Measurements from ENCODE around the gene IGSF23.

IGSF23 gene, protein sequence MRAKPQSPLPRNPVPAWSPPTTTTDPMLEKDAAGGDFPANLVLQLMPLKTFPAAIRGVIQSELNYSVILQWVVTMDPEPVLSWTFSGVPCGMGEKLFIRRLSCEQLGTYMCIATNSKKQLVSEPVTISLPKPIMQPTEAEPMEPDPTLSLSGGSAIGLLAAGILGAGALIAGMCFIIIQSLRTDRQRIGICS

GRCh38 chr19:44613295-44614178, at the start of gene IGSF23:
TSS of gene IGSF23 (plus strand) at chr19:44613563. CDS start at chr19:44613646, 83 bp downstream.
- DNase-seq (ENCODE audit: low read depth in 2 of 2) = no peak

DNA sequence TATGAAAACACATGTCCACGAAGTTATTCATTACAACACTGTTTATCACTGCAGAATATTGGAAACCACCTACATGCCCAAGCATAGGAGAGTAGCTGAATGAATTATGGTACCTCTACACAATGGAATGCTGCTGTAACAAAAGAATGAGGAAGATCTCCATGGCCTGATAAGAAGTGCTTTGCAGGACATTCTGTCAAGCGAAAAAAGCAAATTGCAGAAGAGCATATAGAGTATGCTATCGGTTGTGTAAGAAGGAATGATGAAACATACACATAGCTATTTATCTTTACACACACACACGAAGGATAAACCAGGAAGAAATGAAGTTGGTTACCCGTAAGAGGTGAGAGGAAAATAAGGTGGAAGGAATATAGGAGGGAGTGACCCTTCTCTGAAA, 46.4 kb upstream of the IGSF23 start:
- no peak for DNase-seq (ENCODE audit: low read depth in 2 of 2)

DNA sequence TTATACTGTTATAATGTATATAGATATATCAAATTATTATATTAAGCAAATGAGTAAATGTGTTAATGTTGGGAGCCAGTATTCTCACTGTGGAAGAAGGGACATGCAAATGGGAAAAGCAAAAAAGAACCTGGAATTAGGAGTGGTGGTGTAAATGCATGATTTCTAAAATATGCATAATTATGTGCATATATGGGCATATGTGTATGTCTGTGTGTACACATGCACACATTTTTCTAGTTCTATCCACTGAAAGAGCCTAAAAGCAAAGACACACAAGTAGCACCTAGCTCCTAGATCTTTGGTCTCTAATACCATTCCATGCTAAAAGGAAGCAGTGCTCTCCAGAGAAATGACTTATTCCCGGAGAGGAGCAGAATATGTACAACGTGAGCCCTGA, 45.6 kb upstream of the IGSF23 start:
- no peak for DNase-seq (ENCODE audit: low read depth in 2 of 2)

GRCh38 chr19:44570603-44570983, 42.8 kb upstream of the IGSF23 start:
- DNase-seq (ENCODE audit: low read depth in 2 of 2) = no peak

DNA sequence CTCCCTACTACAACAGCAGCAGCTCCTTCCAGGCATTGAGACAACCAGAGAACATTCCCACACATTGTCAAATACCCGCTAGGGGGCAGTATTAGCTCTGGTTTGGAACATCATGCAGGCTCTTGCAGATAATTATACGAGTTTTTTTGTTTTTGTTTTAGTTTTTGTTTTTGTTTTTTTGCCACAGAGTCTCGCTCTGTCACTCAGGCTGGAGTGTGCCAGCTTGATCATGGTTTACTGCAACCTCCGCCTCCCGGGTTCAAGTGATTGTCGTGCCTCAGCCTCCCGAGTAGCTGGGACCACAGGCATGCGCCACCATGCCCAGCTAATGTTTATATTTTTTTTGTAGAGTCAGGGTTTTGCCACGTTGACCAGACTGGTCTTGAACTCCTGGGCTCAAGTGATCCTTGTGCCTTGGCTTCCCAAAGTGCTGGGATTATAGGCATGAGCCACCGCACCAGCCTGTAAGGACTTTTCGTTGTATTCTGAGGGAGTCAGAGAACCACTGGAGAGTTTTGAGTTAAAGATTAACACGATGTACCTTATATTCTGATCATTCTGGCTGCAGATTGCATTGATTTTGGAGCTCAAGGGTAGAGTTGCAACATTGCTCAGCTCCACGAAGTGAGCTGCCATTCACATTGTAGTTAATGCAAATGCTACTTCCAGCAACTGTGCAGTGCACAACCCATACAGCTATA, 42.2 kb upstream of the IGSF23 start:
- peak; percentile 2 to 16 for DNase-seq (ENCODE audit: low read depth in 2 of 2)

- DNase-seq (ENCODE audit: low read depth in 2 of 2) = no peak
These were observed 41.4 kb upstream of the IGSF23 start for GRCh38 chr19:44571830-44572580.

DNA sequence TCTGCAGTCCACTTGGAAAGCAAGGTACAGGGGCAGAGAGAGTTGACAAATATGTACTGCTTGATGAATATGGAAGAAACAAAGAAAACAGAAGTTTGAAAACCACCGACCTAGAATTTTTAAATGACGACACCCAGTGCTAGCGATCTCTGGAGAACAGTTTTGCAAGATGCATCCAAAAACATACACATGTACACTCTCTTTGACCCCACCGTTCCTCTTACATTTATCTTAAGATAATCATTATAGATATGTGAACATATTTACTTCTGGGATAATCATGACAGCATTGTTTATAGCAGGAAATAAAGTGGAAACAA, 40.8 kb upstream of the IGSF23 start:
- no peak for DNase-seq (ENCODE audit: low read depth in 2 of 2)

DNA sequence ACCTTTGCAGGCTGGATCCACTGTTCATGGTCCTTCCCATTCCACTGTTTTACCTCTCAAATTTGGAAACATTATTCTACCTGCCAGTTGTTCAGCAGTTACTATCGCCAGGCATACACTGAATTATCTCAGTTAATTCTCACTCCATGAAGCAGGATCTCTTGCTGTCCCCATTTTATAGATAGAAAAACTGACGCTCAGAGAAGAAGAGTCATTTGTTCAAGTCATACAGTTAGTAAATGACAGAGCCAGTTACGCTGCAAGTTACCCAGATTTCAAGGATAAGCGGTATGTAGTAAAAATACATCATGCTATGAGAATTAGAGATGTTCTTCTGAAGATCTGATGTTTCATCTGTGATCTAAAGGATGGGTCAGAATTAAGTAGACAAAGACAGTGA, 40.2 kb upstream of the IGSF23 start:
- no peak for DNase-seq (ENCODE audit: low read depth in 2 of 2)

- no peak for DNase-seq (ENCODE audit: low read depth in 2 of 2)
These were observed 39.7 kb upstream of the IGSF23 start for GRCh38 chr19:44573627-44574026.

DNA sequence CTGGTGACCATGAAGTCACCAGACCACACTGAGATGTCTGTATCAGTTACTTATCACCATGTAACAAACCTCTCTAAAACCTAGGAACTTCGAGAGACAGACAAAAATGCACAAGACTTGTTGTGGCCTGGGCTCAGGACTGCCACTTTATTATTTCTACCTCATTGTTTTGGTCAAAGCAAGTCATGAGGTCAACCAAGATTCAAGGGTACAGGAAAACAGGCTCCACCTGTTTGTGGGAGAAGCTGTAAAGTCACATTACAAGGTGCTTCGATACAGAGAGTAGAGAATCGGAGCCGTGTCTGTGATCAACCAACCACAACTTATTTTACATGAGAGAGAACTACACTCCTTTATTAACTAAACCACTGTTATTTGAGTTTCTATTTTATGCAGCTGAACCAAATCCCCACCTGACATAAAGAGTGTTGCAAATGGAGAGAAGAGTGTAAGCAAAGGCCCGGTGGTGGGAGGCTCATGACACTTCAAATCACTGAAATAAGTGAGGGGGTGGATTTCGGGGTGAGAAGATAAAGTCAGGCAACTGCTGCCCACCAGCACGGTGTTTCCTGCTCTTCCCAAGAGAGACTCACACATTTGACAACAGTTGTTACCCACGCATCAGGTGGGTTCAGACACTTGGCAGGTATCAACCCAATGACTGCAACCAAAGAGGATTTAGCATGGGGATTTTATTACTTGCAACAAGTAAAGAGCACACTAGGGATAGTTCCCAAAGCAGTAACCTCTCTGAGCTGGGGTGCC, 39.0 kb upstream of the IGSF23 start:
- DNase-seq (ENCODE audit: low read depth in 2 of 2) = no peak

GRCh38 chr19:44575116-44575700, 38.2 kb upstream of the IGSF23 start:
- DNase-seq (ENCODE audit: low read depth in 2 of 2) = no peak

GRCh38 chr19:44576843-44577565, 36.4 kb upstream of the IGSF23 start:
- DNase-seq (ENCODE audit: low read depth in 2 of 2) = no peak

DNA sequence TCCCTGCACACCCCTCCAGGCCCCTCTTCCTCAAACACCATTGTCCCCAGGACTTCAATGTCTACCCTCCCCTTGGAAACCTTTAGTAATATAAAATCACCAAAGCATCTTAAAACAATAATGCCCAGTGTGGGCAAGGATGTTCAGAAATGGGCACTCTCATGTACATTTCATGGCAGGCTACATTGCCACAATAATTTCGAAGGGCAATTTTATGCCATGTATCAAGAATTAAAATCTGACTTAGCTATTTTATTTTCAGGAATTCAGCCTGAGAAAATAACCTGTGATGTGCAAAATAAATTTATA, 35.8 kb upstream of the IGSF23 start:
- no peak for DNase-seq (ENCODE audit: low read depth in 2 of 2)

GRCh38 chr19:44579663-44580365, 33.5 kb upstream of the IGSF23 start:
- no peak for DNase-seq (ENCODE audit: low read depth in 2 of 2)

GRCh38 chr19:44580366-44580895, 32.9 kb upstream of the IGSF23 start:
- DNase-seq (ENCODE audit: low read depth in 2 of 2) = no peak

DNA sequence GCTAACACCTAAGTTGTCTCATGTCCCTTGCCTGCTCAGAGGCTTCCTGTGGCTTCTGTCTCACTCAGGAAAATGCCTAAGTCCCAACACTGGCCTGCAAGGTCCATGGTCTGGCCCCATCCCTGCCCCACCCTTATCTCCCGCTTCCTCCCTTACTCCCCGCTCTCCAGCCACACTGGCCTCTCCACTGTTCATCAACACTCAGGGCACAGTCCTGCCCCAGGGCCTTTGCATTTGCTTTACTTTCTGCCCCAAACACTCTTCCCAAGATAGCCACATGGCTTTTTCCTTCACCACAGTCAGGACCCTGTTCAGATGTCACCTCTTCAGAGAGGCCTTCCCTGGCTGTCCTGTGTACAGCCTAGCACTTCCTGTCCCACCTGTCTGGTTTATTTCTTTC, 32.1 kb upstream of the IGSF23 start:
- no peak for DNase-seq (ENCODE audit: low read depth in 2 of 2)

DNA sequence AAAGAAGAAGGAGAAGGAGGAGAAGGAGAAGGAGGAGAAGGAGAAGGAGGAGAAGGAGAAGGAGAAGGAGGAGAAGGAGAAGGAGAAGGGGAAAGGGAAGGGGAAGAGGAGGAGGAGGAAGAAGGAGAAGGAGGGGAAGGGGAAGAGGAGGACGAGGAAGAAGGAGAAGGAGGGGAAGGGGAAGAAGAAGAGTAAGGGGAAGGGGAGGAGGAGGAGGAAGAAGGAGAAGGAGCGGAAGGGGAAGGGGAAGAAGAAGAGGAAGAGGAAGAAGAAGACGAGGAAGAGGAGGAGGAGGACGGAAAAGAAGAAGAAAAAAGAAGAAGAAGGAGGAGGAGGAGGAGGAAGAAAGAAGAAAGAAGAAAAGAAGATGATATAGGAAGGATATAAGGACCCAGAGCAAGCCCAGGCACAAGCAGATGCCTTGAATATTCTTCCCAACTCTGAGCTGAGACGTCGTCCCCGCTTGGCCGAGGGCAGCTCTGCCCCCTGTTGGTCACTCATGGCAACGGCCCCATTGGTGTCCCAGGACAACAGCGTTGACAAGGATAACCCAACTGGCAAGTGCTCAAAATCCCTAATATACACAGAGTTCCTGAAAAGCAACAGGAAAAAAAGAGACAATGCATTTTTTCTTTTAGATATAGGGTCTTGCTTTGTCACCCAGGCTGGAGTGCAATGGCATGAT, 30.6 kb upstream of the IGSF23 start:
- no peak for DNase-seq (ENCODE audit: low read depth in 2 of 2)

DNA sequence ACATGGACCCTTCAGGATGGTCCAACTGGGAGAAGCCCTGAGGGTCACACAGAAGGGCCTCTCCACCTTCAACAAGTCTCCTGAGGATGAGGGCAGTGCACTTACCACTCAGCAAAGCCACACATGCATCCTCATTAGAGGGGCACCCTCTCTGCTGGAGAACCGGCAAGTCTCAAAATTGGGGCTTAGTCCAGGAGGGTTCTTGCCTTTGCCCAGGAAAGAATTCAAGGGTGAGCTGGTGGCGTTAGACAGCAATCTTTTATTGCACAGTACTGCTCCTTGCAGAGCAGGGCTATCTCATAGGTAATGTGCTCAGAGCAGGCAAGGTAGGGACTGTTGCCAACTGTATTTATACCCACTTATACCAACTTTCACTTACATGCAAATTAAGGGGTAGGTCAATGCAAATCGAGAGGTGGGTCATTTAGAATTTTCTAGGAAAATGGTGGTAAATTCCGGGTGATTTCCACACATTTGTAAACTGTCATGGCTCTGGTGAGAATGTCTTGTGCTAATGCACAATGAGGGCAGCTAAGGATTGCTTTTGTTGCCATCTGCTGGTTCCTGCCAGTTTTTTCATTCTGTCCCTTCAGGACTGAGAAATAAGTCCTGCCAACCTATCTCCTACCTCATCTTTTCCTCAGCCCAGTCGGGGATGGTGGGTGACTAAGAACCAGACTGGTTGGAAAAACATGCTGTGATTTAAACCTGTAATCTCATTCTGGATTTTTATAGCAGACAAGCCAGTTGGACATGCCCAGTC, 27.8 kb upstream of the IGSF23 start:
- no peak for DNase-seq (ENCODE audit: low read depth in 2 of 2)
